ENCODE data around the gene TTYH2.
A peak's percentile ranks its signal among the peaks of the same experiment; 100 is the strongest.

Gene TTYH2

DNA sequence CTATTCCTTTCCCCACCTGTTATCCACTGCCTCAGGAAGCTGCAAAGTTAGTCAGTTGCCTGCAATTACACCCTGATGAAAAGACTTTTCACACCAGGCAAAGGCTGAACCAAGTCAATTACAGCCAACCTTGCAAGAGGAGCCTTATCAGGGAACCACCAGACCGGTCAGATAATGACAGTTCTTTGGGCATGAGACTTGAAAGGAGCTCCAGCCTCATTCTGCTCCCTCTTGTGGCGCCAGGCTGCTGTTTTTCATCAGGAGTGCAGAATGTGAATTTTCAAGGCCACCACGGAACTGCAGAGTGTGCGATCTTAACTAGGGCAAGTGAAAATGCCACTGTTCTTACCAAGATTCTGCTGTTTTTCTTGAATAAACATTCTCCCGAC, 83.2 kb downstream of the TTYH2 start:
- DNase-seq: peak in 1 of 2 experiments; percentile 40

DNA sequence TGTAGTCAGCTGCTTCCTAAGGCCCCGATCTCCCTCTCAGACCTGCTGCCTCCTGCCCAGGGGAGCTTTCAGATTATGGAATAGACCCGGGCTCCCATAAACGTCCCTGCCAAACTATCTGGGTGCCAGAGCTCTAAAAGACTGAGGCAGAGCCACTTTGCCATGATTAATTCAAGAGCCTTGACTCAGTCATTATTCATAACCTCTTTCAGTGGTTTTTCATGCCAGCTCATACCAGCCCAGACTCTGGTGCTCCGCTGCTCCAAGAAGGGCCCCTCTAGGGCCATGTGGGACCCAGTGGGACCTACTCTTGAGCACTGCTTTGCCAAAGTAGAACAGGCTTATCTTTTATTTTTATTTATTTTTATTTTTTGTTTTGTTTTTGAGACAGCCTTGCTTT, 84.6 kb downstream of the TTYH2 start:
- DNase-seq: no peak

DNA sequence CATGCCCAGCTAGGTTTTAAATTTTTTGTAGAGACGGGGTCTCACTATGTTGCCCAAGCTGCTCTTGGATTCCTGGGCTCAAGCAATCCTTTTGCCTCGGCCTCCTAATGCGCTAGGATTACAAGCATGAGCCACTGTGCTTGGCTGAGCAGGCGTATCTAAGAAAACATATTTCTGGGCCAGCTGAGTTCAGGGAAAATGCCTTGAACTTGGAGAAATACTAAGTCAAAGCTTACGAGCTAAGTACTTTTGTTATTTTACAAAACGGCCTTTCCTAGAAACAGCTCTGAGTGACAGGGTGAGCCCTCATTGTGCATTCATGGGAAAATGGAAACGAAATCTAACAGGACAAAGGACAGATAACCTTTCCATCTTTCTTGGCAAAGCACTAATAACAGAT, 85.4 kb downstream of the TTYH2 start:
- DNase-seq: no peak

DNA sequence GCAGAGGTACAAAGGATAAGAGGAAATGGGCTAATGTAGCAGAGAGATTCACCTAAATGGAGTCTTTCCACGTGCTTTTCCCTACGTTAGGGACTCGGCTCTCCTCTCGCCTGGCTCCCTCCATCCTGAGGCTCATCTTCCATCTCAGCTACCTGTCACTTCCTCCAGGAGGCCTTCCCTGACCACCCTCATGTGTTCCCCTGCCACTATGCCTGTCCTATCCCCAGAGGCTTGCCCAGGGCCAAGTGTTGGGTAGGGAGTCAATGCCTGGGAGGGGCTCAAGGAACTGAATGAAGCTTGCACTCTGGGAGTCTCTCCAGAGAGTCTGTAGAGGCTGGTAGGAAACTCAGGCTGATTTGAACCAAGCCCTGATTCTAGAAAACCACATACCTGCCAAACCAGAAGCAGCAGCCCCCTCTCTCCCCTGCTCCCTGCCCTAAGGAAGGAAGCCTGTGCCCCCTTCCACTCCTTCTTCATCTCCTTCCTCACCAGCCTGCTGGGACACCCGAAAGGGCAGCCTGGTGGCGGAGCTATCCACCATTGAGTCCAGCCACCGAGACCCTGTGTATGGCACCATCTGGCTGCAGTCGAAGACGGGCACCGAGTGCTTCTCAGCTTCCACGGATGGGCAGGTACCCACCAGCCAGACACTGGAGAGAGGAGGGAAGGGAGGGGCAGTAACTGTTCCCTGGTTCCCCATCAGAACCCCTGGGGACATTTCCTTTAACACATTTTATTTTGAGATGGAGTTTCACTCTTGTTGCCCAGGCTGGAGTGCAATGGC, 86.0 kb downstream of the TTYH2 start:
- DNase-seq: no peak

DNA sequence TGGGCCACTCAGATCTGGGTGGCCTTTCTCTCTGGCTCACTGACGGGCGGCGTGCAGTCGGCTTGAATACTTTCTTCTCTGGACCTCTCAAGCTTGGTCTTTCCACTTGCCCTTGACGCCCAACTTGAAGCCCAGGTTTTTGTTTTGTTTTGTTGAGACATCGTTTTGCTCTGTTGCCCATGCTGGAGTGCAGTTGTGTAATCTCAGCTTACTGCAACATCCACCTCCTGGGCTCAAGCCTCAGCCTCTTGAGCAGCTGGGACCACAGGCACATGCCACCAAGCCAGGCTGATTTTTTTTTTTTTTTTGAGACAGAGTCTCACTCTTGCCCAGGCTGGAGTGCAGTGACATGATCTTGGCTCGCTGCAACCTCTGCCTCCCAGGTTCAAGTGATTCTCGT, 89.9 kb downstream of the TTYH2 start:
- DNase-seq: no peak

DNA sequence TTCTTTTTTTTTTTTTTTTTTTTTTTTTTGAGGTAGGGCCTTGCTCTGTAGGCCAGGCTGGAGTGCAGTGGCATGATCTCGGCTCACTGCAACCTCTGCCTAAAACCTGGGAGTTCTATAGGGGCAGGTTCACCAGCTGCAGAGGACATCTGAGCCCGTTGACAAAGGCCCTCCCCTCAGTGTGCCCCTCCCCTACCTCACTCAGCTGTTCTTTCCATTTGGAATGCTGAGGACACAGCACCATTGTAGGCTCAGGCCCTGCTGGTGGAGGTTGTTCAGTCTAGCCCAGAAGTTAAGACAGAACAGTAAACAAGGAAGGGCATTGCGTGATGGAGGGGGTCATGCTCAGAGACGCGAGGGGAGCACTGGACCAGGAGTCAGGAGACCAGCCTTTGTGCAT, 90.8 kb downstream of the TTYH2 start:
- DNase-seq: no peak

DNA sequence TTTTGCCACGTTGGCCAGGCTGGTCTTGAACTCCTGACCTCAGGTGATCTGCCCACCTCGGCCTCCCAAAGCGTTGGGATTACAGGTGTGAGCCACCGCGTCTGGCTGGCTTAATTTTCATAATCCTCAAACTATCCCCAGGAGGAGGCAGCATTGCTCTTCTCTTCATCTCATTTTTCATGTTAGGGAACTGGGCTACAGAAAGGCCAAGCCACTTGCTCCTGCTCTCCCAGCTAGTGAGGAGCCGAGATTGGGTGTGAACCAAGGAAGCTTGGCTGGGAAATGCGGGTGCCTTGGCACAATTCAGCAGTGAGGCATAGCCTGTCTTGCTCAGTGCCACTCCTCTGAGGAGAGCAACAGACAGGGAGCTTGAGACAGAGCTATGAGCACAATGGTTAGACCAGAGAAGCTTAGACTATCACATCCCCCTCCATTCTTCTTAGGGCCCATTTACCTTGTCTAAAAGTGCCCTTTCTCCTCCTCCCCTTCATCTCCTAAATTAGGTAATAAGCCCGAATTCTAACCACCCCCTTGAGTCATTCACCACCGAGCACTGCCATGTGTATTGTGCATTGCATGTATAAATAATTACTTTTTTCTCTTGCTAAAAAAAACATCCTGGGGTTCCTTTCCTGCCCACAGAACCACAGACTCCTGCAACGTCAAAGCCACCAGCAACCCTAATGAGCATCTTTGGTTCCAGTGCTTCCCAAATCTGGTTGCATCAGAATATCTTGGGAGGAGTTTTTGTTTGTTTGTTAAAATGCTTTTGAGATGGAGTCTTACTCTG, 92.7 kb downstream of the TTYH2 start:
- DNase-seq: no peak

DNA sequence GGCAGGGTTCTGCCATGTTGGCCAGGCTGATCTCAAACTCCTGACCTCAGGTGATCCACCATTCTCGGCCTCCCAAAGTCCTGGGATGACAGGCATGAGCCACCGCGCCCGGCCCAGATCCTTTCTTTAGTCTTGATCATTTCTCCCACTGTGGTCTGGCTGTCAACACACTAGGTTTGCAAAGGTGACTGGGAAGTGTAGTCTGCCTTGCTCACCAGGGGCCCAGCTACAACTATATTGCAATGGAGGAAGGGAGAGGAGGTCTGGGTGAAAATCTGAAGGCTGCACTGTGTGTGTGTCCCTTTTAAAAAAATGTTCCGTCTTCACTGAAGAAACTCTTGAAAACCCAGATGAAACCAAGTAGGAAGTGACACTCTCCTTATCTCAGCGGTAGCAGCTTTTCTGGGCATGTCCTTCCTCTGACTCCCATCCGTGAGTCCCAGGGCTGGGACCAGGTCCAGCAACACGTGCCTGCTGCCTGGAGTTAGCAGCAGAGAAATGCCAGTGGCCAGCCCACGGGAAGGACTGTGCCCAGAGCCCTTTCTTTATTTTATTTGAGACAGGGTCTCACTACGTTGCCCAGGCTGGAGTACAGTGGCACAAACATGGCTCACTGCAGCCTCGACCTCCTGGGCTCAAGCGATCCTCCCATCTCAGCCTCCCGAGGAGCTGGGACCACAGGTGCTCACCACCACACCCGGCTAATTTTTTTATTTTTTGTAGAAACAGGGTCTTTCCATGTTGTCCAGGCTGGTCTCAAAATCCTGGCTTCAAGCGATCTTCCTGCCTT, 94.8 kb downstream of the TTYH2 start:
- no peak for DNase-seq

DNA sequence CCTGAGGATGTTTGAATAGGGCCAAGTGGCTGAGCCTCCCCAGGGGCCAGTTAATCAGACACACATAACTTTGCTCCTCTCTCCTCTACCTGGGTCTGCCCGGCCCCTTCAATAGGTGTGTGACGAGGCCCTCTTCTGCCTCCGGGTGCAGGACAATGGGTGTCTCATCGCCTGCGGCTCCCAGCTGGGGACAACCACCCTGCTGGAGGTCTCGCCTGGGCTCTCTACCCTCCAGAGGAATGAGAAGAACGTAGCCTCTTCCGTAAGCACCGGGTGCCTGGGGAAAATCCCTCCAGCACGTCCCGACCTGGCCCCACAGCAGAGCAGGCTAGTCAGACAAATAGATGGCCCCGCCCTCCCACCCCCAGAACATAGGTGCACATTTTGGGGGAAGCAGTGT, 96.5 kb downstream of the TTYH2 start:
- DNase-seq: no peak
